Inferior parietal cortex (tissue), 1 donor: ENCODE results near the gene CTDSPL.

Experiments
- DNase-seq: peaks from one replicate; pipeline ENCODE4 v3.0.0-alpha.2; 2016; ENCODE audit errors: extremely low spot score

CTDSPL gene

GRCh38 chr3:37891227-37891626 is 29.5 kb downstream of the CTDSPL start:
- DNase-seq: no peak

- DNase-seq: no peak
Observed at GRCh38 chr3:37892927-37893600, 31.4 kb downstream of the CTDSPL start.

GRCh38 chr3:37896827-37897226 is 35.1 kb downstream of the CTDSPL start:
- DNase-seq: no peak

GRCh38 chr3:37897763-37898162 is 36.1 kb downstream of the CTDSPL start:
- no peak for DNase-seq

- DNase-seq: no peak
Observed at GRCh38 chr3:37898424-37898823, 36.7 kb downstream of the CTDSPL start.

- DNase-seq: no peak
Observed at GRCh38 chr3:37899101-37899707, 37.5 kb downstream of the CTDSPL start.

- DNase-seq: no peak
Observed at GRCh38 chr3:37899711-37900306, 38.1 kb downstream of the CTDSPL start.

GRCh38 chr3:37901721-37902120 is 40.0 kb downstream of the CTDSPL start:
- DNase-seq: no peak

- DNase-seq: no peak
Observed at GRCh38 chr3:37902674-37903073, 41.0 kb downstream of the CTDSPL start.

- DNase-seq: no peak
Observed at GRCh38 chr3:37903320-37903719, 41.6 kb downstream of the CTDSPL start.

- DNase-seq: no peak
Observed at GRCh38 chr3:37903734-37904133, 42.1 kb downstream of the CTDSPL start.

- no peak for DNase-seq
Observed at GRCh38 chr3:37904601-37905000, 42.9 kb downstream of the CTDSPL start.

- no peak for DNase-seq
Observed at GRCh38 chr3:37905346-37905745, 43.7 kb downstream of the CTDSPL start.

GRCh38 chr3:37905987-37906674 is 44.5 kb downstream of the CTDSPL start:
- DNase-seq: no peak

- DNase-seq: no peak
Observed at GRCh38 chr3:37906734-37907282, 45.1 kb downstream of the CTDSPL start.

- DNase-seq: no peak
Observed at GRCh38 chr3:37907371-37907770, 45.7 kb downstream of the CTDSPL start.

- DNase-seq: peak; percentile 64
Observed at GRCh38 chr3:37907906-37908305, 46.2 kb downstream of the CTDSPL start.

GRCh38 chr3:37909067-37909911 is 47.6 kb downstream of the CTDSPL start:
- DNase-seq: no peak

- no peak for DNase-seq
Observed at GRCh38 chr3:37910671-37911400, 49.2 kb downstream of the CTDSPL start.

GRCh38 chr3:37912052-37912733 is 50.5 kb downstream of the CTDSPL start:
- DNase-seq: no peak
